Measurements from ENCODE around the gene PSMB7. TPM values are rescaled to one million over a fixed set of nuclear protein-coding genes. Genes with fewer than 3 reads are reported as not detected.

Gene PSMB7
- total RNA-seq, 1 experiment from 2014 or later = 216 TPM

- no peak overlapping the region for H3K27ac Mint-ChIP-seq (ENCODE audit: unreplicated experiment)
- H3K4me1 ChIP-seq = no peaks in the 10 kb centered on the region
- no peak for TF ChIP-seq CTCF (IDR thresholded peaks at IDR 0.05; ENCODE audit: insufficient read depth in 1 of 2, low read depth in 1 of 2, low read length in 1 of 2, severe bottlenecking in 1 of 2, unreplicated experiment in 1 of 2)
- H3K4me3 ChIP-seq (ENCODE audit: low read depth, low read length) = no peak overlapping the region
- peaks cover 27% of the 10 kb centered on the region for H3K4me1 Mint-ChIP-seq (ENCODE audit: low read depth, unreplicated experiment)
- no TSS peak for BruUV-seq (replicated peaks)
- no peaks in the 10 kb centered on the region for H3K9me3 Mint-ChIP-seq (ENCODE audit: unreplicated experiment)
- CTCF ChIA-PET = no interaction called here
- H3K27me3 Mint-ChIP-seq (ENCODE audit: insufficient read depth, unreplicated experiment) = no peaks in the 10 kb centered on the region
- no peaks in the 10 kb centered on the region for H3K9me3 ChIP-seq
- intact Hi-C loops (cut with micrococcal nuclease; ENCODE audit: unreplicated experiment) = no loop called here
- no peaks in the 10 kb centered on the region for H3K27me3 ChIP-seq (replicated peaks; ENCODE audit: control insufficient read depth, insufficient read depth, low read length)
- peaks cover 41% of the 10 kb centered on the region for H3K36me3 Mint-ChIP-seq (ENCODE audit: insufficient read depth, unreplicated experiment)
- H3K4me3 Mint-ChIP-seq (ENCODE audit: unreplicated experiment) = no peak overlapping the region
- peaks cover 1% of the 10 kb centered on the region for H3K36me3 ChIP-seq (ENCODE audit: control insufficient read depth, insufficient read depth, low read length)
- POLR2A ChIA-PET = no interaction called here
- DNase-seq = no peak
Measured at GRCh38 chr9:124370896-124371582, 44.2 kb downstream of the PSMB7 start.

- Mint-ChIP-seq H3K9me3 (ENCODE audit: unreplicated experiment) (no peaks in the 10 kb centered on the region), H3K4me1 (ENCODE audit: low read depth, unreplicated experiment) (peaks cover 27% of the 10 kb centered on the region), H3K27me3 (ENCODE audit: insufficient read depth, unreplicated experiment) (no peaks in the 10 kb centered on the region), H3K36me3 (ENCODE audit: insufficient read depth, unreplicated experiment) (peaks cover 26% of the 10 kb centered on the region), H3K4me3 (ENCODE audit: unreplicated experiment) (no peak overlapping the region), H3K27ac (ENCODE audit: unreplicated experiment) (no peak overlapping the region)
- no peaks in the 10 kb centered on the region for H3K27me3 ChIP-seq (replicated peaks; ENCODE audit: control insufficient read depth, insufficient read depth, low read length)
- no peak for DNase-seq
- CTCF ChIA-PET = no interaction called here
- H3K9me3 ChIP-seq = no peaks in the 10 kb centered on the region
- intact Hi-C loops (cut with micrococcal nuclease; ENCODE audit: unreplicated experiment) = no loop called here
- H3K36me3 ChIP-seq (ENCODE audit: control insufficient read depth, insufficient read depth, low read length) = peaks cover 1% of the 10 kb centered on the region; the same call in 1 of the 2 replicates
- H3K4me1 ChIP-seq = no peaks in the 10 kb centered on the region
- H3K4me3 ChIP-seq (ENCODE audit: low read depth, low read length) = no peak overlapping the region
- no TSS peak for BruUV-seq (replicated peaks)
- no peak for TF ChIP-seq CTCF (IDR thresholded peaks at IDR 0.05; ENCODE audit: insufficient read depth in 1 of 2, low read depth in 1 of 2, low read length in 1 of 2, severe bottlenecking in 1 of 2, unreplicated experiment in 1 of 2)
- POLR2A ChIA-PET = no interaction called here
Measured at GRCh38 chr9:124369231-124369797, 45.9 kb downstream of the PSMB7 start.

GRCh38 chr9:124368692-124369091 lies 46.5 kb downstream of the PSMB7 start:
- Mint-ChIP-seq H3K27ac (ENCODE audit: unreplicated experiment) (no peak overlapping the region), H3K4me3 (ENCODE audit: unreplicated experiment) (no peak overlapping the region), H3K36me3 (ENCODE audit: insufficient read depth, unreplicated experiment) (peaks cover 28% of the 10 kb centered on the region), H3K9me3 (ENCODE audit: unreplicated experiment) (no peaks in the 10 kb centered on the region), H3K4me1 (ENCODE audit: low read depth, unreplicated experiment) (peaks cover 27% of the 10 kb centered on the region), H3K27me3 (ENCODE audit: insufficient read depth, unreplicated experiment) (no peaks in the 10 kb centered on the region)
- POLR2A ChIA-PET = no interaction called here
- no peak for DNase-seq
- no peaks in the 10 kb centered on the region for H3K27me3 ChIP-seq (replicated peaks; ENCODE audit: control insufficient read depth, insufficient read depth, low read length)
- peaks cover 1% of the 10 kb centered on the region; the same call in 1 of the 2 replicates for H3K36me3 ChIP-seq (ENCODE audit: control insufficient read depth, insufficient read depth, low read length)
- intact Hi-C loops (cut with micrococcal nuclease; ENCODE audit: unreplicated experiment) = no loop called here
- no peaks in the 10 kb centered on the region for H3K9me3 ChIP-seq
- H3K4me3 ChIP-seq (ENCODE audit: low read depth, low read length) = no peak overlapping the region
- CTCF ChIA-PET = no interaction called here
- H3K4me1 ChIP-seq = no peaks in the 10 kb centered on the region
- TF ChIP-seq CTCF (IDR thresholded peaks at IDR 0.05; ENCODE audit: insufficient read depth in 1 of 2, low read depth in 1 of 2, low read length in 1 of 2, severe bottlenecking in 1 of 2, unreplicated experiment in 1 of 2) = no peak
- no TSS peak for BruUV-seq (replicated peaks)
